Aorta (tissue), 5 donors: ENCODE data around the gene AZU1. TPM values are rescaled to one million over a fixed set of nuclear protein-coding genes. Genes with fewer than 3 reads are reported as not detected.

Experiments used
- ATAC-seq: fragments of 200-7000 bp; cut with Tn5 transposase; one replicate; pipeline ENCODE4 v1.9.1; 2022; ENCODE audit warnings: moderate library complexity; ENCODE audit not compliant: low FRiP score
- DNase-seq, 2 donors: peaks; one replicate each; pipeline ENCODE4 v3.0.0-alpha.2; 2020
- H3K27ac ChIP-seq, 2 donors: one replicate each; pipeline ENCODE4 v1.5.1; 2013; ENCODE audit warnings: low read length in 2 of 2, mild to moderate bottlenecking in 2 of 2, moderate library complexity in 2 of 2, control low read depth in 1 of 2, inconsistent platforms in 1 of 2, low read depth in 1 of 2
- H3K27me3 ChIP-seq, 2 donors: one replicate each; pipeline ENCODE4 v1.6.1; 2013; ENCODE audit warnings: control low read depth in 1 of 2, low read length in 1 of 2, mild to moderate bottlenecking in 1 of 2, moderate library complexity in 1 of 2; ENCODE audit not compliant: insufficient read depth in 2 of 2, control insufficient read depth in 1 of 2
- H3K36me3 ChIP-seq, 2 donors: one replicate each; pipeline ENCODE4 v1.6.1; 2013; ENCODE audit warnings: control low read depth in 1 of 2, low read length in 1 of 2, mild to moderate bottlenecking in 1 of 2; ENCODE audit not compliant: insufficient read depth in 2 of 2, control insufficient read depth in 1 of 2
- H3K4me1 ChIP-seq, 2 donors: one replicate each; pipeline ENCODE4 v1.6.1; 2013; ENCODE audit warnings: low read length in 2 of 2, control low read depth in 1 of 2, mild to moderate bottlenecking in 1 of 2, moderate library complexity in 1 of 2; ENCODE audit not compliant: insufficient read depth in 2 of 2, control insufficient read depth in 1 of 2
- H3K4me3 ChIP-seq, 2 donors: one replicate each; pipeline ENCODE4 v1.5.1; 2013; ENCODE audit warnings: low read length in 2 of 2, control low read depth in 1 of 2, mild to moderate bottlenecking in 1 of 2
- H3K9me3 ChIP-seq: one replicate; pipeline ENCODE4 v1.6.1; 2013; ENCODE audit warnings: mild to moderate bottlenecking, low read length; ENCODE audit not compliant: control insufficient read depth
- WGBS, 2 donors: extraction: QIAGEN DNeasy Blood & Tissue Kit; methylation state at CpG; one replicate each; pipeline ENCODE4 v1.1.7; 2013; 5-methylcytosine and 5-hydroxymethylcytosine counted together
- intact Hi-C, 2 donors: fragments of 100-400 bp; cut with DNase I; formaldehyde crosslinking; loops; one replicate each; pipeline versions ENCODE4 v1.14.2 to v1.15.0; 2022
- polyA plus RNA-seq, 2 donors: library from polyadenylated mRNA; stranded (reverse); fragments of 200-250 nt; gene quantifications; one replicate each; pipeline ENCODE4 v1.2.3, GENCODE V29; 2013
- total RNA-seq, 2 donors: library from RNA; stranded (reverse); fragmentation: NEBNext Ultra II Directional; extraction: Animal tissue kit (Norgen Biotek cat#: 25700); gene quantifications; one replicate each; pipeline ENCODE4 v1.2.1, GENCODE V29; 2021
- donor health status: healthy with polysubstance abuse.
- donor health status: Bipolar disorder and iron deficiency.
- donor health status: DM: no; HTN: no; CAD: no.
- donor health status: DM: no; HTN: no; CAD: no.
- donor health status: DM: yes; HTN: yes; CAD: no.

Gene AZU1
- total and polyA plus RNA-seq, 4 donors: 0.49 to 0.72 TPM; not detected in 2

DNA sequence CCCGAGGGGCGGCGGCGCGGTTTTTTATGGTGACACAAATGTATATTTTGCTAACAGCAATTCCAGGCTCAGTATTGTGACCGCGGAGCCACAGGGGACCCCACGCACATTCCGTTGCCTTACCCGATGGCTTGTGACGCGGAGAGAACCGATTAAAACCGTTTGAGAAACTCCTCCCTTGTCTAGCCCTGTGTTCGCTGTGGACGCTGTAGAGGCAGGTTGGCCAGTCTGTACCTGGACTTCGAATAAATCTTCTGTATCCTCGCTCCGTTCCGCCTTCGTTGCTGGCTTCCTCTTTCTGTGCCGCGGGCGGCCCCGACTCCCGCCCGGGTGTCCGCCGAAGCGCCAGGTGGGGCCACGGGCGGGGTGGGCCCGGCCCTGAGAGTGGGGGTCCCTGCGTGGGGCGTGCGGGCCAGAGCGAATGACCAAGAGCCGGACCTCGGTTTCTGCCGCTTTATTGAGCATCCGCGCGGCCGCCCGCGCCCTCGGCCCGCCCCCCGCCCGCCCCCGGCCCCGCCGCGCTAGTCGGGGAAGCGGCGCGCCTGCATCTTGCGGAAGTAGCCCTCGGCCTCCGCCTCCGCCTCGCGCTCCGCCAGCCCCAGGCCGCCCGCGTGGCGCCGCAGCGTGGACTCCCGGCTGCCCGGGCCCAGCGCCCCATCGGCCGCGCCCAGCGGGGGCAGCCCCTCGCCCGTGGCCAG, 15.4 kb upstream of the AZU1 start:
- 85 to 86% methylated on average over 60 to 80 of the region's 80 CpGs for WGBS, 2 donors
- no peak for ATAC-seq
- Histone ChIP-seq H3K27ac (no peak overlapping the region), H3K4me1 (no peaks in the 10 kb centered on the region), H3K27me3 (no peaks in the 10 kb centered on the region), H3K9me3 (no peaks in the 10 kb centered on the region), H3K4me3 (no peak overlapping the region), H3K36me3 (peaks cover 6% of the 10 kb centered on the region in 2 donors)
- no peak for DNase-seq
- intact Hi-C loops: no loop called here

GRCh38 chr19:812747-813218, 14.9 kb upstream of the AZU1 start:
- H3K36me3 ChIP-seq: peaks cover 6% of the 10 kb centered on the region in 2 donors
- H3K27ac ChIP-seq: no peak overlapping the region
- H3K4me3 ChIP-seq: no peak overlapping the region
- no peaks in the 10 kb centered on the region for H3K27me3 ChIP-seq
- 85 to 87% methylated on average over 70 to 72 of the region's 72 CpGs for WGBS, 2 donors
- intact Hi-C loops: no loop called here
- no peak for DNase-seq
- ATAC-seq: no peak
- H3K4me1 ChIP-seq: no peaks in the 10 kb centered on the region
- H3K9me3 ChIP-seq: no peaks in the 10 kb centered on the region

DNA sequence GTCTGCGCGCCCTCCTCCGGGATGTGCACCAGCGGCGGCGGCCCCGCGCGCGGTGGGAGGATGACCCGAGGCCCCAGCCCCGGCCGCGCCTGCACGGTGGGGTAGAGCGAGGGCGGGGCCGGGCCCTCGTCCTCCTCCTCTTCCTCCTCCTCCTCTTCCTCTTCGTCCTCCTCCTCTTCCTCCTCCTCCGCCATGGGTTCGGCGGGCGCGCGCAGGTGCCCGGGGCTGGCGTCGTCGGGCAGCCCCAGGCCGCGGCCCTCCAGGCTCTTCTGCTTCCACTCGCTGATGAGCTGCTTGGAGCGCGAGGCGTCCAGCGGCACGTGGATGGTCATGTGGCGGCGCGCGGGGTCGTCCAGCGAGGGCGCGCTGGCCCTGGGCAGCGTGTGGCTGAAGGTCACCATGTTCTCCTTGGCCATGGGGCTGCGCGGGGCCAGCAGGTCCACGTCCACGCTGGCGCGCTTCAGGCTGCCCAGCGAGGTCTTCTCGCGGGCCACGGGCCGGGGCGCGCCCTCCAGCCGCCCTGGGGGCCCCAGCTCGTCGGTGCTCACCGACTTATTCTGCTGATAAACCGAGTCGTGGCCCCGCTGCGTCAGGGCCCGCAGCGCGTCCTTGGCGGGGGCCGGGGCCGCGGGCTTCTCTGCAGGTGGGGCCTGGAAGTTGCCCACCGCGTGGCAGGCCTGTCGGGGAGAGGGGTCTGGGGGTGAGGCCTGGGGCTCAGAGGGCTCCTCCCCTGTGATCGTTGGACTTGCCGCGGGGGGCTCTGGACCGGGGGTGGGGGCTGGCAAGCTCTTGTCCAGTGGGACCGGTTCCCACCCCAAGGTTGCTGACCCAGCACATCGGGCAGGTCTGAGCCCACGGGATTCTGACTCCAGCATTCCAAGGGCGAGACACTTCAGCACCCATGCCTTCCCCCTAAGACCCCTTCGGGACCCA, 14.2 kb upstream of the AZU1 start:
- peaks cover 6% of the 10 kb centered on the region in 2 donors for H3K36me3 ChIP-seq
- H3K4me3 ChIP-seq: no peak overlapping the region
- H3K27me3 ChIP-seq: no peaks in the 10 kb centered on the region
- no peaks in the 10 kb centered on the region for H3K9me3 ChIP-seq
- no peak for ATAC-seq
- no peak overlapping the region for H3K27ac ChIP-seq
- peak in 1 of 2 donors; percentile 44 for DNase-seq
- intact Hi-C loops: no loop called here
- no peaks in the 10 kb centered on the region for H3K4me1 ChIP-seq
- WGBS, 2 donors: 92 to 94% methylated on average over 80 to 87 of the region's 87 CpGs

- Histone ChIP-seq H3K4me1 (no peaks in the 10 kb centered on the region), H3K27me3 (no peaks in the 10 kb centered on the region), H3K27ac (no peak overlapping the region), H3K9me3 (no peaks in the 10 kb centered on the region), H3K4me3 (no peak overlapping the region), H3K36me3 (peaks cover 6% of the 10 kb centered on the region in 2 donors)
- WGBS, 2 donors: 87 to 89% methylated on average over 49 of the region's 49 CpGs
- ATAC-seq: peak; percentile 24
- DNase-seq: peak; percentile 51 to 78
- intact Hi-C loops: no loop called here
These were observed 13.2 kb upstream of the AZU1 start for GRCh38 chr19:814152-815078.

DNA sequence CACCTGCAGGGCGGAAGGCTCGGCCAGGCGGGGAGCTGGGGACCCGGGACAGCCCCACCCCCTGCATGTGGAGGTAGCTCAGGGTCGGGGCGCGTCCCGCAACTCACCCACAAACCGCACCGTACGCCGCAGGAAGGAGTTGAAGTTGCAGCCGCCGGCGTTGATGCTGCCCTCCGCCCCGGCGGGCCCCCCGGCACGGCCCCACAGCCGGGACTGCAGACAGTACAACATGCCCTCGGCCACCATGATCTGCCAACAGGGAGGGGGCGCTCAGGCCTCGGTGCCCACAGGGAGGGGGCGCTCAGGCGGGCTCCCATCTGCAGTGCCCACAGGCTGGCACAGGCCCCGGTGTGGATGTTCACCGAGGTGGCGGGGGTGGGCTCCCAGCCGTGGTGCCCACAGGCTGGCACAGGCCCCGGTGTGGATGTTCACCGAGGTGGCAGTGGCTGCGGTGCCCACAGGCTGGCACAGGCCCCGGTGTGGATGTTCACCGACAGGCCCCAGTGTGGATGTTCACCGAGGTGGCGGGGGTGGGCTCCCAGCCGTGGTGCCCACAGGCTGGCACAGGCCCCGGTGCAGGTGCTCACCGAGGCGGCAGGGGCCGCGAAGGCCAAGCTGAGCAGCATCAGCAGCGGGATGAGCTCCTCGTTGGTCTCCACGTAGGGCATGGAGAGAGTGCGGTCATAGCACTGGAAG, 12.4 kb upstream of the AZU1 start:
- peak in 1 of 2 donors; percentile 76 for DNase-seq
- ATAC-seq: peak; percentile 16
- Histone ChIP-seq H3K4me3 (no peak overlapping the region), H3K4me1 (no peaks in the 10 kb centered on the region), H3K36me3 (peaks cover 6% of the 10 kb centered on the region in 2 donors), H3K9me3 (no peaks in the 10 kb centered on the region), H3K27me3 (no peaks in the 10 kb centered on the region), H3K27ac (no peak overlapping the region)
- 93 to 94% methylated on average over 44 to 47 of the region's 47 CpGs for WGBS, 2 donors
- intact Hi-C loops: no loop called here

DNA sequence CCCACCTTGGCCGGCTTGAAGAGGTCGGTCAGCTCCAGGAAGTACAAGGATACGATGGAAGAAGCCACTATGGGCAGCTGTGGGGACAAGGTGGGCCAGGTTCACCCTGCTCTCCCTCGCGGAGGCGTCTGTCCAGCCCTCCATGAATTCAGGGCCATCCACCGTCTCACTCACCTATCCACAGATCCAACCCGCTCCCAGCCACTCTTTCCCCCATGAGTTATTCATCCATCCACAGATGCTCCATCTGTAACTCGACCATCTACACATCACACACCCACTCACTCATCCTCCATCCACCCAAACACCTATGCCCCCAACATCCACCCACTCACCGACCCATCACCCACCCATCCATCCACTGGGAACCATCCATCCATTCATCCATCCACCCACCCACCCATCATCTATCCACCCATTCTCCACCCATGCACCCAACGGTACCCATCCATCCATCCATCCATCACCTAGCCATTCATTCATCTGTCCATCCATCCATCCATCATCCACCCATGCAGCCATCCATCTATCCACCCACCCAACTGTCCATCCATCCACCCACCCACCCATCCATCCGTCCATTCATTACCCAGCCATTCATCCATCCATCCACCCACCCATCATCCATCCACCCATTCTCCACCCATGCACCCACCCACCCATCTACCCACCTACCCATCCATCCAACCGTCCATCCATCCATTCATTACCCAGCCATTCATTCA, 11.7 kb upstream of the AZU1 start:
- ATAC-seq (no peak), DNase-seq (peak in 1 of 2 donors; percentile 73)
- no peaks in the 10 kb centered on the region for H3K4me1 ChIP-seq
- no peak overlapping the region for H3K27ac ChIP-seq
- H3K4me3 ChIP-seq: no peak overlapping the region
- no peaks in the 10 kb centered on the region for H3K27me3 ChIP-seq
- H3K36me3 ChIP-seq: peaks cover 1 to 6% of the 10 kb centered on the region in 2 donors
- intact Hi-C loops: no loop called here
- WGBS, 2 donors: 96% methylated on average over 13 of the region's 13 CpGs
- no peaks in the 10 kb centered on the region for H3K9me3 ChIP-seq

GRCh38 chr19:816500-816857, 11.2 kb upstream of the AZU1 start:
- DNase-seq: no peak
- 89 to 94% methylated on average over 2 of the region's 2 CpGs for WGBS, 2 donors

More at GRCh38 chr19:816500-816857, 11.2 kb upstream of the AZU1 start:
- no peak overlapping the region for H3K4me3 ChIP-seq
- ATAC-seq: no peak
- no peak overlapping the region for H3K27ac ChIP-seq
- no peaks in the 10 kb centered on the region for H3K4me1 ChIP-seq
- intact Hi-C loops: no loop called here
- H3K36me3 ChIP-seq: peaks cover 0 to 5% of the 10 kb centered on the region in 2 donors
- no peaks in the 10 kb centered on the region for H3K9me3 ChIP-seq
- H3K27me3 ChIP-seq: no peaks in the 10 kb centered on the region
